SHP77 (cell line): ENCODE data around the gene SFTPB.
A peak's percentile ranks its signal among the peaks of the same experiment; 100 is the strongest.

Source experiments
- DNase-seq, 2 experiments: peaks; one replicate each; lab custom pipeline; 2025; lab: John Stamatoyannopoulos, UW

Gene SFTPB

GRCh38 chr2:85611705-85612587, 56.1 kb downstream of the SFTPB start, which contains the start of gene C2orf68:
C2orf68 (minus strand) TSS chr2:85612066; CDS start chr2:85611984, 82 bp downstream.
- DNase-seq, result peak; percentile 86 to 93

DNA sequence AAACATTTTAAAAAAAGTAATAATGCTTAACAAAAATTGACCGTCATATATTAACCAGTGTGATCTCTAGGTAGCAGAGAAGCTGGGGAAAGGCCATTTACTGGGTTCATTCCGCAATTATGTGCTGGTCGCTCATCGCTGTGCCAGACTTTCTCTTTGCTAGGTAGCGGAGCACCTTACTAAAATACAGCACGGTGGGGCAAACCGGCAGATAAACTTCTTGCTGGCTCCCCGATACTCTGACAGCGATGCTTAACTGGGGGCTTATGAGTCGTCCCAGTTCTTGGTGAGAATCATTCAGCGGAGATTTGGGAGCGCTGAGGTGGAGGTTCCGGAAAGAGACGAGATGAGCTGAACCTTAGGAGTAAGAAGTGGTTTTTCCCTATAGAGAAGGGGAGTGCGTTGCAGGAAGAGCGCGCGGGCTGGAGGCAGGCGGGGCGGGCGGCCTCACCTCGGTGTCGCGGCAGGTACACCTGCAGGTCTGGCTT, 56.7 kb downstream of the SFTPB start:
- DNase-seq, result no peak
